NCI-H446 treated with DMSO at 0.1 percent for 48 hours (cell line): ENCODE measurements around the gene PRSS53.
"Not testable (repeated sequence)": the region's sequence is repeated elsewhere in the genome, so short reads cannot be mapped to it uniquely, and the experiment has no call there.

ENCODE experiments used
- DNase-seq: peaks from one replicate; lab custom pipeline; 2025; lab: John Stamatoyannopoulos, UW

The PRSS53 gene

DNA sequence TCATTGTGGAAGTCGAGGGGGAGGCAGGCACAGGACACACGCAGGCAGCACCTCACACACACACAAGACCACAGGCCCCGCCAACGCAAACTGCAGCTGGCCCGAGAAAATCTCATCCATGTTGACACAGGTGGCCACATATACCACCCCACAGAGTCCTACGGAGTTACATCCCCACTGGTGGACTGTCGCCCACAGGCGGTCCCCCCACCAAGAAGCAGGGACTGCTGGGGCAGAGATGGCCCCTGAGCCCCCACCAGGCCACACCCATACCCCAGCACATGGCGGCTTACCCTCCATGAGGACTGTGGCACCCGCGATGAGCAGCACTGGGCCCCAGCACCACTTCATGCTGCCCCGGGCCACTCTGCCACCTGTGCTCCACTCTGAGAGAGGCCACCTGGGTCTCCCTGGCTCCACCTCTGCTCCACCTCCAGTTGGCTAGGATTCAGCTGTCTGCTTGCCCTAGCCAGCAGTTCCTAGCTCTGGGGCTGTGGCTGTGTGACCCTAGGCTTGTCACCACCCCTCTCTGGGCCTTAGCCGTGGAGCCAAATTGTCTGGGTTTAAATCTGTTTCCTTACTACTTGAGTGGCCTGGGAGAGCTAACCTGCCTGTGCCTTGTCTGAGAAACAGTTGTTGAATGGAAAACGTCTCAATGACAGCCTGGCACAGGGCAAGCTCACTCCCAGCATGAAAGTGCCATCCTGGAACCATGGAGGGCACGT, at the start of gene PRSS53:
Gene PRSS53, minus strand, starts transcription at position 485 of the 725 bp plus-strand sequence. Its CDS starts 134 bp downstream, at position 351.
- DNase-seq = no peak

GRCh38 chr16:31136822-31137499, 48.2 kb upstream of the PRSS53 start:
- DNase-seq = not testable (repeated sequence)

GRCh38 chr16:31136287-31136662, 47.5 kb upstream of the PRSS53 start:
- no peak for DNase-seq

DNA sequence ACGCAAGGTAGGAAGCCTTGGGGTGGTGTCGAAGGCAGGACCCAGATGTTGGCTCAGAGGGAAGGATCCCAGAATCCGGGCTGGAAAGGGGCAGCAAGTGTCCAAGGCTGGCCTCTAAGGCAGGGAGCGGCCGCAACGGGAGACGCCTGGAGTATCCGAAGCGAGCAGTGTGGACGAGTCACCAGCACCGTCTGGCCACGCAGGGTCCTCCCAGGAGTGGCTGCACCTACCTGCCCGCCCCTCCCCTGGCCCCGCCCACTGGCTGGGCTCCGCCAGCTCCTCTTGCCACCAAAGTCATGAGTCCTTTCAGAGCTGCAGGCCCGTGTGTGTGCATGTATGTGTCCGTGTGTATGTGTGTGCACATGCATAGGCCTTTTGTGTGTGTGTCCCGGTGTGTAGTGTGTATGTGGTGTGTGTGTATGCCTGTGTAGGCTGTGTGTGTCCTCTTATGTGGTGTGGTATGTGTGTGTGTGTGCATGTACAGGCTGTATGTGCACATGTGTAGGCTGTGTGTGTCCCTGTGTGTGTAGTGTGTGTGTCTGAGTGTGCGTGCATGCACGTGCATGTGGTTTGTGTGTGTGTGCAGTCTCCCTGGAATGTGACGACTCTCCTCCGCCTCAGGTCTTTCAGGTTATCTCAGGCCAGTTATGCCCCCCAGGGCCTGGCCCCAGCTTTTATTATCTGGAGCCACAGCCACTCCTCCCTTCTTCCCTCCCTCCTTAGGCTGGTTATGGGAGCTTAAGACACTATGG, 47.0 kb upstream of the PRSS53 start, which contains the start of gene PRSS8:
Gene PRSS8, minus strand, starts transcription at position 193 of the 752 bp plus-strand sequence. CDS start 229 bp downstream, outside the sequence.
- no peak for DNase-seq

DNA sequence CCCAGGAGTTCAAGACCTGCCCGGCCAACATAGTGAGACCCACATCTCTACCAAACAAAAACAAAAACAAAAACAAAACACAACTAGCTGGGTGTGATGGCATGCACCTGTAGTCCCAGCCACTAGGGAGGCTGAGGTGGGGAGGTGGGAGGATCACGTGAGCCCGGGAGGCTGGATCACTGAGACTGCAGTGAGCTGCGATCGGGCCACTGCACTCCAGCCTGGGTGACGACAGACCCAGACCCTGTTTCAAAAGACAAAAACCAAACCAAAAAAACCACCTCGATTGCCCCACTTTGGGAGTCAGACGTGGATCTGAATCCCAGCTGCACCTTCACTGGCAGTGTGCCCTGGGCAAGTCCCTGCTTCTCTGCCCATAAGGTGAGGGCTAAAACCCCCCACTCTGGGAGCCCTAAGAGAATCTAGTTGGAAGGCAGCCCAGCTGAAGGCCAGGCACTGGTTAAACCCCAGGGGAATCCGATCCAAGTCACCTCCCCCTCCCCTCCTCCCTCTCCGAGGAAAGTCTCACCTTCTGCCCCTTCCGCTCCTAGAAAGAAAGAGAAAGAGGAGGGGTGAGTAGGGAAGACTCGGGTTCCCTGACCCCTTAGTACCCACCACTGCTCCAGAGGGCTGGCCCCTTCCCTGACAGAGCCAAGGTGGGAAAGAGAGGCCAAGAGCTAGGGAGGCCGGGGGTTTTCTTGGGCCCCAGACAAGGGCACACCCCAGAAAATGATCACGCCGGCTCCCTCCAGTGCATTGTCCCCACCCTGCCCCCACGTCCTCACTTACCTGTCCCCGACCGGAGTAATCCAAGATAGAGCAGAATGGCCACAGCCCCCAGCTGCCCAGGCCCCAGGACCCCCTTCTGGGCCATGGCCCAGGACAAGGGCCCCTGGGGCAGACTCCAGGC, 46.1 kb upstream of the PRSS53 start:
- DNase-seq = no peak

GRCh38 chr16:31134091-31134571, 45.4 kb upstream of the PRSS53 start:
- no peak for DNase-seq

- DNase-seq = no peak
Observed at GRCh38 chr16:31133046-31133501, 44.3 kb upstream of the PRSS53 start.

GRCh38 chr16:31132303-31132979, 43.7 kb upstream of the PRSS53 start:
- DNase-seq = no peak

- no peak for DNase-seq
Observed at GRCh38 chr16:31131841-31132271, 43.1 kb upstream of the PRSS53 start.

DNA sequence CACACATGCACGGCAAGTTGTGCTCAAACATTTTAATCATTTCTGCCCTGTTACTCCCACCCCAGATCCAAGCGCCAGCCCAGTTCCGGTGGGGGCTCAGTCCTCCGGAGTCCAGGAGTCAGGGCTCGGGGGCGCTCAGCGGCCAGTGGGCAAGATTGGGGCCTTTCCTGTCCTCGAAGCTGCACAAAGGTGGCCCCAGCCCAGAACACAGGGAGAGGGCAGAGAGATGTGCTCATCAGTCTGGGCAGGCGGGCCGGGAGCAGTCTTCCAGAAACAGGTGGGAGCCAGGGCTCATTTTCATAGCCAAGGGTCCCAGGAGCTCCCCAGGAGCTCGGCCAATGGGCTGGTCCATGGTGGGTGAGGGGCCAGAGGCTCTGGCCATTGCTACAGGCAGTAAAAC, 42.7 kb upstream of the PRSS53 start:
- no peak for DNase-seq

DNA sequence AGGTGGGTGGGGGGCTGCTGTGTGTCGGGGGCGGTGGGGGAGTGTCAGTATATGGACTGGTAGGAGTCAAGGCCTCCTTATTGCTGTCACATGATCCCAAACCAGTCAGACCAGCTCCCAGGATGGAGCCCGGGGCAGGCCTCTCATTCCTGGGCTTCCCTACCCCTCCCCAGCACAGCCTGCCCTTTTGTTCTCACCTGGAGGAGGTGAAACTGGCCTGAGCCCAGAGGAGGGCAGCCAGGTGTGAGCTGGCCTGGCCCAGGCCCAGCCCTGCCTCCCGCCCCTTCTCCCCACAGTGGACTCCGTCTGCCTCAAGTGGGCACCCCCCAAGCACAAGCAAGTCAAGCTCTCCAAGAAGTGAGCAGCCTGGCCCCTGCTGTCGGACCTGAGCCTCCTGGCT, 42.2 kb upstream of the PRSS53 start:
- DNase-seq = no peak

DNA sequence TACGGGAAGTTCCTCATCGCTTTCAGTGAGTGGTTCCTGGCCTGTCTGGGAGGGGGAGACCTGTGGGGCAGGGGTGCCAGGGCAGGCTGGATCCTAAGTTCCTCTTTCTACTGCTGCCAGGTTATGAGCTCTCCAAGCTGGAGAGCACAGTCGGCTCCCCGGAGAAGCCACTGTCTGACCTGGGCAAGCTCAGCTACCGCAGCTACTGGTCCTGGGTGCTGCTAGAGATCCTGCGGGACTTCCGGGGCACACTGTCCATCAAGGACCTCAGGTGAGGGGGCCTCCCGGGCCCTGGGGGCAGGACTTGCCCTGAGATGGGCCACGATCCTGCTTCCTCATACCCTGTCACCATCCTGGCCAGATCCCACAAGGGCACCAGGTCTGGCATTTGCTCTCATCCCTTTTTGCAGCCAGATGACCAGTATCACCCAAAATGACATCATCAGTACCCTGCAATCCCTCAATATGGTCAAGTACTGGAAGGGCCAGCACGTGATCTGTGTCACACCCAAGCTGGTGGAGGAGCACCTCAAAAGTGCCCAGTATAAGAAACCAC, 41.7 kb upstream of the PRSS53 start:
- DNase-seq = no peak

DNA sequence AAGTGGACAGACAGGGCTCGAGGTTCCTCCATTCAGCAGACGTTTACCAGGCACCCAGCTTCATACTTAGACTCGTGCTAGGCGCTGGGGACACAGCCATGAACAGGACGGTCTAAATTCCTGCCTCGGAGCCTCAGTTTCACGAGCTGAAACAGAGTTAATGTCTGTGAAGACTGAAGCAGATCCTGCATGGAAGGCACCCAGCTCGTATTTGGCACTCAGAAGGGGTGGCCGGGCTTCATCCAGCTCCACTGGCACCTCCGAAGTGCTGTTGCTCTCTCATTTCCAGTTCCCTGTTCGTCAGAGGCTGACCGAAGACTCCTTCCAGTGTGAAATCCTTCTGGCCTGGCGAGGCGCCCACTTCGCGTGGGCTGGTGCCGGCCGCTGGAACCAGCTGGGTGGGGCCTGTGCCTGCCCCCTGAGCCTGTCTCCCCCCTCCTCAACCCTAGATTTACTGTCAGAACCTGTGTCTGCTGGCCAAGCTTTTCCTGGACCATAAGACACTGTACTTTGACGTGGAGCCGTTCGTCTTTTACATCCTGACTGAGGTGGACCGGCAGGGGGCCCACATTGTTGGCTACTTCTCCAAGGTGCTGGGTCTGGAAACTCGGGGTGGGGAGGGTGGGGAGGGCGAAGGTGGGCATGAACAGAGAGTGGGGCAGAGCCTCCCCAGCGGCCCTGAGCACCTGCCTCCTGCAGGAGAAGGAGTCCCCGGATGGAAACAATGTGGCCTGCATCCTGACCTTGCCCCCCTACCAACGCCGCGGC, 41.0 kb upstream of the PRSS53 start:
- DNase-seq = no peak

DNA sequence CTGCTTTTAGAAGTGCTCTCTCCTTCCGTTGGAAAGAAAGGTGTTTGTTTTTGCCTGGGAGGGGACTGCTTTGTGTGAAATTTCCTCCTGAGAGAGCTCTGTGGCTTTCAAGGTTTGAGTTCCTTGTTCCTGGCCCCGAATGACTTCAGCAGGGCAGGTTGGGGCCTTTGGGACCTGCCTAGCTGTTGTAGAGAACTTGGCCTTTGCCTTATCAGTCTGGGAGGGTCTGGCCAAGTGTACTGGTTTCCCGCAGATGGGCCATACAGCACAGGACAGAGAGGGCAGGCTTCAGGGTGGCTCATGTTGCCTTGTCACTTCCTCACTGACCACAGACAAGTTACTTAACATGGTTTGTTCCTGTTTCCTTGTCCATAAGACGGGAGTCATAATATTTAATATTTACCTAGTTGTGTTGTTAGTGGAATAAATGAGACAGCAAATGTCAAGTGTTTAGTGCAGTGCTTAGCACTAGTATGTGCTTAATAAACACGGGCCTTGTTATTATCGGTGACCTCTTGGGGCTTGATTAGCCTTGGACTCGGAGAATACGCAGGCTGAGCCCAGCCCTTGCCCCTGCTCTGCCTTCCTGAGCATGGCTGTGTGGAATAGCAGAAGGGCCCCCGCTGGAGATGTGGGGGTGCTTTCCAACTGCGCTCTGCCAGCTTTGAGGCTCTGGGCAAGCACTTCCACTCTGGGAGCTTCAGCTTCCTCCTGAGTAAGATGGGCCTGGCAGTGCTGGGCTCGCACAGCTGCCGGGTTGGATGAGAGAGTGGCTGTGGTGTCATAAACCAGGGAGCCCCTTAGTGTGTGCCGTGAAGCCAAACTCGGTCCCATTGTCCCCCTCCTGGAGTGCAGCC, 40.2 kb upstream of the PRSS53 start:
- no peak for DNase-seq

- DNase-seq = no peak
Observed at GRCh38 chr16:31127182-31127581, 38.4 kb upstream of the PRSS53 start.

DNA sequence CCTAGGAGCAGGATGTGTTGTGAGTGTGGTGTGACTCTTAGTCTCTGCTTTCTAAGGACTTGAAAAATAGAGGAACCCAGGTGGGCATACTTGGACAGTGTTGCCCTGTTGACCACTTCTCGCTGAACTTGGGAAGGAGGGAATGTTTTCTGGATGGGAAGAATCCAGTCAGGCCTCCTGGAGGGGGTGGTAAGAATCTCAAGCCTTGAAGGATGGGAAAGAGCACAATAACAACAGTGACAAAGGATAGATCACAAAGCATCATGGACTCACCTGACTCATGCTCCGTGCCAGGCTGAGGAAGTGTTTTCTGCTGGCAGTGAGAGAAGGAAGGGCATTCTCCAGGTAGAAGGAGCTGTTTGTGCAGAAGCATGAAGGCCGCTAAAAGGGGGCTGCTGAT, 37.1 kb upstream of the PRSS53 start:
- DNase-seq = no peak

DNA sequence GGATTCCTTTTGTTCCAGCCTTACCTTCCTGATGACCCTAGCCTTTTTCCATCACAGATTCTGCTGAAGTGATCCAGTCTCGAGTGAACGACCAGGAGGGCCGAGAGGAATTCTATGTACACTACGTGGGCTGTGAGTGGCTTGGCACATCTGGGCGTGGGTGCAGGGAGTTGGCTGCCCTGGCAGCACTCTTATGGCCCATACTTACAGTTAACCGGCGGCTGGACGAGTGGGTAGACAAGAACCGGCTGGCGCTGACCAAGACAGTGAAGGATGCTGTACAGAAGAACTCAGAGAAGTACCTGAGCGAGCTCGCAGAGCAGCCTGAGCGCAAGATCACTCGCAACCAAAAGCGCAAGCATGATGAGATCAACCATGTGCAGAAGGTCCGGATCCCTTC, 31.4 kb upstream of the PRSS53 start:
- DNase-seq = no peak

DNA sequence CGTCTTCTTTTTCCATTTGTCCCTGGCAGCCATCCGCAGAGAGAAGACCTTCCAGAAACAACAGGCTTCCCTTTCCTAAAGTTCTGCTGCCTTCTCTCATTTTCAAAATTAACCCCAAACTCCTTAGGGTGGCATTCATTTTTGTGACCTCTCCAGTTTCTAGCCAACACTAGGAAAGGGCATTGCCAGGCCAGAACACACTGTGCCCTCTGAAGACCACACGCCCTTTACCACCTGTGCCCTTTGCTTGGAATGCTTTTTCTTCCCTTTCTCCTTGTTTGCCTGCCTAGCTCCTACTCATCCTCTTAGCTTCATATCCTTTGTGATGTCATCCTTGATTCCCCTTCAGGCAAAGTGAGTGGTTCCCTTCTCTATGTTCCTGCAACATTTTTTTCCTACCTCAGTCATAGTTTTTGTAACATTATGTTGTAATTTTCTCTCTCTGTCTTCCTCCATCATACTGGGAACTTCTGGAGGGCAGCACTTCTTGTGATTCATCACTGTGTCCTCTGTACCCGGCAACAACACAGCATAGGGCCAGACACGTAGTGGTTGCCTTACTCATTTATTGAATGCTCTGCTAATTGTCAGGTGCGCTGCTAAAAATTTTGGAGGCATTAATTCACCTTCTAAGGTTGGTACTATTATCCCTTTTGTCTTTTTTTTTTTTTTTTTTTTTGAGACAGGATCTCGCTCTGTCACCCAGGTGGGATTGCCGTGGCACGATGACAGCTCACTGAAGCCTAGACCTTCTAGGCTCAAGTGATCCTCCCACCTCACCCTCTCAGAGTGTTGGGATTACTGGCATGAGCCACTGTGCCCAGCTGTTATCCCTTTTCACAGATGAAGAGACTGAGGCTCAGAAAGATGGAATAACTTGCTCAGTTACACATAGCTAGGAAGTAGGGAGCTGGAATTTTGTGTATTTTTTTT, 29.7 kb upstream of the PRSS53 start:
- no peak for DNase-seq
